H9 (cell line): Measurements from ENCODE around the gene ANKRD29. TPM values are rescaled to one million over a fixed set of nuclear protein-coding genes. Genes with fewer than 3 reads are reported as not detected.

Source experiments
- DNase-seq: peaks from one replicate; pipeline ENCODE4 v3.0.0-alpha.2; 2017
- H2AFZ ChIP-seq: one replicate; pipeline ENCODE4 v1.6.1; 2013; ENCODE audit warnings: mild to moderate bottlenecking, low read length, control low read depth, moderate library complexity
- H2AK5ac ChIP-seq: 2 replicates; pipeline ENCODE4 v1.6.1; 2013; ENCODE audit warnings: low read length, control low read depth, mixed read lengths; ENCODE audit not compliant: insufficient read length
- H2BK120ac ChIP-seq: one replicate; pipeline ENCODE4 v1.6.1; 2013; ENCODE audit warnings: low read depth, mild to moderate bottlenecking, low read length, control low read depth, inconsistent platforms; ENCODE audit not compliant: poor library complexity, severe bottlenecking
- H2BK12ac ChIP-seq: 2 replicates; pipeline ENCODE4 v1.6.1; 2013; ENCODE audit warnings: low read length, control low read depth, mixed read lengths, low read depth; ENCODE audit not compliant: insufficient read length
- H2BK15ac ChIP-seq: 2 replicates; pipeline ENCODE4 v1.6.1; 2013; ENCODE audit warnings: low read depth, low read length, control low read depth
- H2BK20ac ChIP-seq: one replicate; pipeline ENCODE4 v1.6.1; 2013; ENCODE audit warnings: low read depth, mild to moderate bottlenecking, low read length, control low read depth, inconsistent platforms; ENCODE audit not compliant: poor library complexity, severe bottlenecking
- H2BK5ac ChIP-seq: 2 replicates; pipeline ENCODE4 v1.6.1; 2013; ENCODE audit warnings: low read length, control low read depth, mixed read lengths; ENCODE audit not compliant: insufficient read length
- H3K14ac ChIP-seq: 2 replicates; pipeline ENCODE4 v1.6.1; 2013; ENCODE audit warnings: low read length, control low read depth; ENCODE audit not compliant: insufficient read depth
- H3K18ac ChIP-seq: 2 replicates; pipeline ENCODE4 v1.6.1; 2013; ENCODE audit warnings: low read depth, mild to moderate bottlenecking, mixed read lengths, low read length, control low read depth; ENCODE audit not compliant: insufficient read length
- H3K23ac ChIP-seq: 2 replicates; pipeline ENCODE4 v1.6.1; 2013; ENCODE audit warnings: low read length, control low read depth, mixed read lengths, low read depth; ENCODE audit not compliant: insufficient read length
- H3K23me2 ChIP-seq: 2 replicates; pipeline ENCODE4 v1.6.1; 2013; ENCODE audit warnings: low read depth, mild to moderate bottlenecking, mixed read lengths, low read length, control low read depth; ENCODE audit not compliant: insufficient read length, poor library complexity, severe bottlenecking
- H3K27ac ChIP-seq: 2 replicates; pipeline ENCODE4 v1.5.1; 2013; ENCODE audit warnings: low read length, control low read depth, mixed read lengths, low read depth; ENCODE audit not compliant: insufficient read length
- H3K27me3 ChIP-seq: 2 replicates; pipeline ENCODE4 v1.6.1; 2013; ENCODE audit warnings: low read length, control low read depth, inconsistent platforms; ENCODE audit not compliant: insufficient read depth
- H3K4ac ChIP-seq: 2 replicates; pipeline ENCODE4 v1.6.1; 2013; ENCODE audit warnings: low read depth, mild to moderate bottlenecking, control low read depth, inconsistent platforms, low read length, moderate library complexity
- H3K4me1 ChIP-seq: 2 replicates; pipeline ENCODE4 v1.6.1; 2013; ENCODE audit warnings: low read length, control low read depth, inconsistent platforms; ENCODE audit not compliant: insufficient read depth
- H3K4me2 ChIP-seq: 2 replicates; pipeline ENCODE4 v1.6.1; 2013; ENCODE audit warnings: low read length, control low read depth, mixed read lengths; ENCODE audit not compliant: insufficient read length, insufficient read depth
- H3K56ac ChIP-seq: 2 replicates; pipeline ENCODE4 v1.6.1; 2013; ENCODE audit warnings: low read depth, mild to moderate bottlenecking, mixed read lengths, low read length, control low read depth; ENCODE audit not compliant: insufficient read length
- H3K79me1 ChIP-seq: 2 replicates; pipeline ENCODE4 v1.6.1; 2013; ENCODE audit warnings: low read depth, mild to moderate bottlenecking, moderate library complexity, low read length, control low read depth, inconsistent platforms; ENCODE audit not compliant: insufficient read depth, poor library complexity, severe bottlenecking
- H3K79me2 ChIP-seq: 2 replicates; pipeline ENCODE4 v1.6.1; 2013; ENCODE audit warnings: low read length, control low read depth, inconsistent platforms; ENCODE audit not compliant: insufficient read depth
- H3K9ac ChIP-seq: 2 replicates; pipeline ENCODE4 v1.6.1; 2013; ENCODE audit warnings: low read length, control low read depth, mixed read lengths; ENCODE audit not compliant: insufficient read length; ENCODE audit errors: extremely low read depth
- H3K9me3 ChIP-seq: one replicate; pipeline ENCODE4 v1.6.1; 2013; ENCODE audit warnings: low read depth, low read length, inconsistent platforms; ENCODE audit not compliant: control insufficient read depth
- H3T11ph ChIP-seq: one replicate; pipeline ENCODE4 v1.6.1; 2013; ENCODE audit warnings: mild to moderate bottlenecking, low read length, control low read depth, inconsistent platforms
- H4K20me1 ChIP-seq: one replicate; pipeline ENCODE4 v1.6.1; 2013; ENCODE audit not compliant: control insufficient read depth, insufficient read length, insufficient read depth
- H4K5ac ChIP-seq: 2 replicates; pipeline ENCODE4 v1.6.1; 2013; ENCODE audit warnings: low read depth, mild to moderate bottlenecking, mixed read lengths, low read length, control low read depth; ENCODE audit not compliant: insufficient read length
- H4K8ac ChIP-seq: replicated peaks from 2 replicates; pipeline ENCODE4 v1.6.1; 2013; ENCODE audit warnings: low read length, control low read depth, mixed read lengths, low read depth; ENCODE audit not compliant: insufficient read length
- H4K91ac ChIP-seq: 2 replicates; pipeline ENCODE4 v1.6.1; 2013; ENCODE audit warnings: low read depth, mild to moderate bottlenecking, moderate library complexity, mixed read lengths, low read length, control low read depth; ENCODE audit not compliant: insufficient read length
- H3K27ac Mint-ChIP-seq, 3 experiments: 2 replicates in 2 of 3; 3 replicates in 1 of 3; pipeline ENCODE4 v1.8.0; 2020 to 2021; ENCODE audit warnings: mixed read lengths in 3 of 3, mild to moderate bottlenecking in 1 of 3, moderate library complexity in 1 of 3
- H3K27me3 Mint-ChIP-seq: 2 replicates; pipeline ENCODE4 v1.8.0; 2021; ENCODE audit warnings: low read depth, mild to moderate bottlenecking, moderate library complexity, mixed read lengths
- H3K36me3 Mint-ChIP-seq, 3 experiments: 2 replicates in 2 of 3; 3 replicates in 1 of 3; pipeline ENCODE4 v1.8.0; 2020 to 2021; ENCODE audit warnings: low read depth in 3 of 3, mixed read lengths in 3 of 3; ENCODE audit not compliant: insufficient read depth in 1 of 3
- H3K4me1 Mint-ChIP-seq, 2 experiments: 2 replicates each; pipeline ENCODE4 v1.8.0; 2020; ENCODE audit warnings: mixed read lengths in 2 of 2
- H3K4me3 Mint-ChIP-seq, 2 experiments: 2 replicates in 1 of 2; 3 replicates in 1 of 2; pipeline ENCODE4 v1.8.0; 2020 to 2021; ENCODE audit warnings: mild to moderate bottlenecking in 2 of 2, mixed read lengths in 2 of 2, moderate library complexity in 1 of 2
- H3K9me3 Mint-ChIP-seq, 2 experiments: 2 replicates in 1 of 2; 3 replicates in 1 of 2; pipeline ENCODE4 v1.8.0; 2020; ENCODE audit warnings: mild to moderate bottlenecking in 2 of 2, mixed read lengths in 2 of 2, moderate library complexity in 1 of 2
- WGBS: extraction: QIAGEN DNeasy Blood & Tissue Kit; methylation state at CpG from one replicate; pipeline ENCODE4 v1.1.7; 2013; ENCODE audit warnings: missing lambda C conversion rate, low lambda C conversion rate, mixed read lengths; ENCODE audit not compliant: insufficient read length; ENCODE audit errors: extremely low coverage; 5-methylcytosine and 5-hydroxymethylcytosine counted together
- total RNA-seq: library from RNA; stranded (reverse); gene quantifications from 2 replicates; pipeline ENCODE4 v1.2.1, GENCODE V29; 2021
- TF ChIP-seq, protein P1 (sequence below): fragments of 200-600 bp; sonication (generic); conservative IDR thresholded peaks from 3 replicates; pipeline ENCODE4 v1.8.0; 2021; ENCODE audit warnings: antibody characterized with exemption, mild to moderate bottlenecking

The ANKRD29 gene
- total RNA-seq, 1 experiment from 2014 or later, result 2.1 TPM

DNA sequence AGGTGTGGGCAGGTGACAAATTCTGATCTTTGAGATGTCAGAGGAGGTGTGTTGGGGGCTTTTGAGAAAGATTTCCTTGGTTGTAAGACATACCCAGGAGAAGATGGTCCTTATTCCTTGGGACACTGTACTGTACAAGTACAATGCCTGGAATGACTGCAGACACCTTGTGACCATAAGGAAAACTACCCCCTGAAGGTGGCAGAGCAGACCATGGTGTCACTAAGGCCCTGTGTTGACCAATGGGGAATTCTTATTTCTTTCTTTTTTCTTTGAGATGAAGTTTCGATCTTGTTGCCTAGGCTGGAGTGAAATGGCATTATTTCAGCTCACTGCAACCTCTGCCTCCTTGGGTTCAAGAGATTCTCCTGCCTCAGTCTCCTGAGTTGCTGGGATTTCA is 4.4 kb upstream of the ANKRD29 start:
- no peak overlapping the region; a peak in 1 of 5 replicates for H3K4me3 Mint-ChIP-seq

More for the DNA sequence above, 4.4 kb upstream of the ANKRD29 start:
- no peak overlapping the region for H3K18ac ChIP-seq
- no peak overlapping the region for H3K14ac ChIP-seq
- no peak overlapping the region for H4K91ac ChIP-seq
- H2BK15ac ChIP-seq, result no peak overlapping the region
- H2BK20ac ChIP-seq, result no peak overlapping the region
- Mint-ChIP-seq H3K36me3 (no peaks in the 10 kb centered on the region), H3K27ac (no peak overlapping the region), H3K9me3 (no peaks in the 10 kb centered on the region), H3K27me3 (peaks cover 14% of the 10 kb centered on the region), H3K4me1 (peaks cover 25 to 33% of the 10 kb centered on the region in 2 experiments)
- no peak overlapping the region for H2AK5ac ChIP-seq
- H3T11ph ChIP-seq, result no peak overlapping the region
- H3K79me2 ChIP-seq, result no peaks in the 10 kb centered on the region
- H3K23ac ChIP-seq, result no peak overlapping the region
- no peak overlapping the region for H2BK5ac ChIP-seq
- peaks cover 2% of the 10 kb centered on the region; the same call in 1 of the 2 replicates for H3K4me1 ChIP-seq
- H4K20me1 ChIP-seq, result no peaks in the 10 kb centered on the region
- H3K23me2 ChIP-seq, result peaks cover 7% of the 10 kb centered on the region
- H2BK12ac ChIP-seq, result no peak overlapping the region
- H4K8ac ChIP-seq, result no peak overlapping the region
- H3K9ac ChIP-seq, result no peak overlapping the region
- H2AFZ ChIP-seq, result no peak overlapping the region
- DNase-seq, result no peak
- no peak overlapping the region for H4K5ac ChIP-seq
- TF ChIP-seq, protein P1, sequence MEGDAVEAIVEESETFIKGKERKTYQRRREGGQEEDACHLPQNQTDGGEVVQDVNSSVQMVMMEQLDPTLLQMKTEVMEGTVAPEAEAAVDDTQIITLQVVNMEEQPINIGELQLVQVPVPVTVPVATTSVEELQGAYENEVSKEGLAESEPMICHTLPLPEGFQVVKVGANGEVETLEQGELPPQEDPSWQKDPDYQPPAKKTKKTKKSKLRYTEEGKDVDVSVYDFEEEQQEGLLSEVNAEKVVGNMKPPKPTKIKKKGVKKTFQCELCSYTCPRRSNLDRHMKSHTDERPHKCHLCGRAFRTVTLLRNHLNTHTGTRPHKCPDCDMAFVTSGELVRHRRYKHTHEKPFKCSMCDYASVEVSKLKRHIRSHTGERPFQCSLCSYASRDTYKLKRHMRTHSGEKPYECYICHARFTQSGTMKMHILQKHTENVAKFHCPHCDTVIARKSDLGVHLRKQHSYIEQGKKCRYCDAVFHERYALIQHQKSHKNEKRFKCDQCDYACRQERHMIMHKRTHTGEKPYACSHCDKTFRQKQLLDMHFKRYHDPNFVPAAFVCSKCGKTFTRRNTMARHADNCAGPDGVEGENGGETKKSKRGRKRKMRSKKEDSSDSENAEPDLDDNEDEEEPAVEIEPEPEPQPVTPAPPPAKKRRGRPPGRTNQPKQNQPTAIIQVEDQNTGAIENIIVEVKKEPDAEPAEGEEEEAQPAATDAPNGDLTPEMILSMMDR, result no peak; the same call in 2 of the 3 replicates
- no peak overlapping the region for H3K4me2 ChIP-seq
- H3K27ac ChIP-seq, result no peak overlapping the region
- no peak overlapping the region for H3K4ac ChIP-seq
- no peak overlapping the region for H3K56ac ChIP-seq
- no peak overlapping the region for H2BK120ac ChIP-seq
- H3K79me1 ChIP-seq, result no peaks in the 10 kb centered on the region
- H3K27me3 ChIP-seq, result no peaks in the 10 kb centered on the region; the same call in 1 of the 2 replicates
- no peaks in the 10 kb centered on the region for H3K9me3 ChIP-seq
- no CpG with 5 or more reads among the region's 1 CpG for WGBS
